GM12878 (cell line): ENCODE results near the gene TP73. TPM values are rescaled to one million over a fixed set of nuclear protein-coding genes. Genes with fewer than 3 reads are reported as not detected.

ENCODE experiments used
- ATAC-seq: fragments of 200-7000 bp; cut with Tn5 transposase; 3 replicates; pipeline ENCODE4 v1.9.1; 2020; ENCODE audit warnings: mild to moderate bottlenecking, moderate library complexity
- BruUV-seq: library from RNA; stranded (reverse); fragments of 400-500 nt; replicated peaks from 2 replicates; lab custom pipeline; 2021; lab: Mats Ljungman, UMichigan
- CTCF ChIA-PET: fragments of 300-600 bp; sonication (Branson Sonifier 250); formaldehyde crosslinking; extraction: SDS; loops from one replicate; lab custom pipeline; 2021; ENCODE audit warnings: inconsistent platforms; lab: Yijun Ruan, JAX
- POLR2A ChIA-PET: fragments of 350-600 bp; formaldehyde crosslinking; extraction: SDS; loops from one replicate; lab custom pipeline; 2021; ENCODE audit warnings: inconsistent platforms; lab: Charles Lee
- RAD21 ChIA-PET: fragments of 300-600 bp; sonication (Branson Sonifier 250); formaldehyde crosslinking; loops from one replicate; lab custom pipeline; 2023; ENCODE audit warnings: antibody characterized with exemption; ENCODE audit not compliant: unreplicated experiment; lab: Charles Lee
- SMC1A ChIA-PET: fragments of 300-600 bp; sonication (Branson Sonifier 250); formaldehyde crosslinking; loops from one replicate; lab custom pipeline; 2023; ENCODE audit not compliant: unreplicated experiment, uncharacterized antibody; lab: Charles Lee
- DNase-seq: peaks from one replicate; pipeline ENCODE4 v3.0.0-alpha.2; 2011; ENCODE audit warnings: low read depth, low spot score
- FAIRE-seq: peaks from 3 replicates; lab custom pipeline; 2011; peaks lifted over from hg19 to GRCh38; lab: Jason Lieb, UNC
- H2AFZ ChIP-seq: 2 replicates; pipeline ENCODE4 v1.6.0; 2011; ENCODE audit warnings: low read depth, low read length, control low read depth; ENCODE audit not compliant: control insufficient read depth
- H3K27ac ChIP-seq: 2 replicates; pipeline ENCODE4 v1.5.1; 2011; ENCODE audit warnings: control low read depth; ENCODE audit not compliant: control insufficient read depth, insufficient read depth
- H3K27me3 ChIP-seq, 2 experiments: replicated peaks in 1 of 2; 2 replicates each; pipeline versions ENCODE4 v1.6.0 to v1.6.1; 2011; ENCODE audit warnings: low read length in 1 of 2; ENCODE audit not compliant: control insufficient read depth in 2 of 2, insufficient read depth in 2 of 2
- H3K36me3 ChIP-seq, 2 experiments: 2 replicates each; pipeline ENCODE4 v1.5.1; 2011; ENCODE audit warnings: low read length in 1 of 2; ENCODE audit not compliant: control insufficient read depth in 2 of 2, insufficient read depth in 2 of 2
- H3K4me1 ChIP-seq: 2 replicates; pipeline ENCODE4 v1.6.1; 2011; ENCODE audit warnings: mild to moderate bottlenecking, low read length, moderate library complexity, mixed read lengths; ENCODE audit not compliant: control insufficient read depth, insufficient read depth
- H3K4me2 ChIP-seq: 2 replicates; pipeline ENCODE4 v1.6.0; 2011; ENCODE audit warnings: control low read depth; ENCODE audit not compliant: control insufficient read depth, insufficient read depth
- H3K4me3 ChIP-seq: fragments of 200-600 bp; sonication (generic); 2 replicates; pipeline ENCODE4 v1.5.1; 2016
- H3K79me2 ChIP-seq: 2 replicates; pipeline ENCODE4 v1.6.0; 2011; ENCODE audit warnings: low read length; ENCODE audit not compliant: control insufficient read depth, insufficient read depth
- H3K9ac ChIP-seq: 2 replicates; pipeline ENCODE4 v1.8.0; 2011; ENCODE audit warnings: low read length, control low read depth, mixed read lengths; ENCODE audit not compliant: control insufficient read depth, insufficient read depth
- H3K9me3 ChIP-seq: replicated peaks from 3 replicates; pipeline ENCODE4 v1.5.1; 2011; ENCODE audit warnings: mild to moderate bottlenecking, low read length; ENCODE audit not compliant: control insufficient read depth, insufficient read depth
- H4K20me1 ChIP-seq: 2 replicates; pipeline ENCODE4 v1.6.0; 2011; ENCODE audit not compliant: control insufficient read depth, insufficient read depth
- E2F8 ChIP-seq: fragments of 450-650 bp; IDR thresholded peaks from 2 replicates; pipeline ENCODE4 v1.6.1; 2018; ENCODE audit warnings: mild to moderate bottlenecking, low read depth, moderate library complexity; ENCODE audit not compliant: partially characterized antibody
- FOS ChIP-seq: IDR thresholded peaks from 3 replicates; pipeline ENCODE4 v1.6.1; 2011; ENCODE audit warnings: borderline replicate concordance; ENCODE audit not compliant: insufficient read length; ENCODE audit errors: extremely low read depth
- HDGF ChIP-seq: fragments of 450-650 bp; IDR thresholded peaks from 2 replicates; pipeline ENCODE4 v1.6.1; 2016; ENCODE audit warnings: antibody characterized with exemption
- MLLT1 ChIP-seq: fragments of 450-650 bp; IDR thresholded peaks from 2 replicates; pipeline ENCODE4 v1.6.1; 2016; ENCODE audit warnings: mild to moderate bottlenecking
- PKNOX1 ChIP-seq: fragments of 450-650 bp; IDR thresholded peaks from 2 replicates; pipeline ENCODE4 v1.6.1; 2016; ENCODE audit warnings: mild to moderate bottlenecking
- RB1 ChIP-seq: fragments of 450-650 bp; formaldehyde crosslinking; IDR thresholded peaks from 2 replicates; pipeline ENCODE4 v1.6.1; 2017; ENCODE audit warnings: mild to moderate bottlenecking, borderline replicate concordance
- TAF1 ChIP-seq: IDR thresholded peaks from 2 replicates; pipeline ENCODE4 v1.6.1; 2011; ENCODE audit warnings: mild to moderate bottlenecking, low read depth, low read length, borderline replicate concordance
- YY1 ChIP-seq: IDR thresholded peaks from 2 replicates; pipeline ENCODE4 v1.6.1; 2011; ENCODE audit warnings: low read depth, mild to moderate bottlenecking, low read length
- ZNF207 ChIP-seq: fragments of 450-650 bp; IDR thresholded peaks from 2 replicates; pipeline ENCODE4 v1.6.1; 2014; ENCODE audit warnings: antibody characterized with exemption, mild to moderate bottlenecking, borderline replicate concordance
- WGBS: methylation state at CpG from one replicate; pipeline ENCODE4 v1.1.6; 2016; ENCODE audit warnings: low lambda C conversion rate; ENCODE audit not compliant: insufficient replicate concordance, insufficient coverage; ENCODE audit errors: missing lambda C conversion rate; 5-methylcytosine and 5-hydroxymethylcytosine counted together
- in situ Hi-C: fragments of 300-500 bp; cut with MboI; formaldehyde crosslinking; loops from 9 replicates; pipeline ENCODE4 v1.14.3; 2018; ENCODE audit warnings: mixed read lengths
- intact Hi-C: fragments of 100-400 bp; cut with micrococcal nuclease; formaldehyde crosslinking; loops from one replicate; pipeline ENCODE4 v1.14.2; 2022; ENCODE audit not compliant: unreplicated experiment
- polyA plus RNA-seq, 11 experiments: library from polyadenylated mRNA; depleted of rRNA in 4 of 11; unstranded in 6 of 11; stranded (reverse) in 5 of 11; fragments of >200 nt; fragmentation: Nextera tagmentation in 4 of 11; fragmentation: Illumina TruSeq in 1 of 11; extraction: Ambion mirVana in 4 of 11; extraction: Trizol in 1 of 11; gene quantifications; 1 replicate in 1 of 11; 2 replicates in 10 of 11; pipeline versions ENCODE4 v1.2.1 to v1.2.3, GENCODE V29; 2011 to 2016; ENCODE audit warnings: inconsistent platforms in 2 of 11, missing spikeins in 2 of 11, low read depth in 1 of 11
- total RNA-seq, 4 experiments: library from RNA; depleted of rRNA in 3 of 4; stranded (reverse); fragments of >200 nt in 3 of 4; fragmentation: Illumina TruSeq in 1 of 4; extraction: Trizol in 1 of 4; gene quantifications; 2 replicates each; pipeline versions ENCODE4 v1.2.1 to v1.2.3, GENCODE V29; 2013 to 2021
- TF ChIP-seq, protein P1 (sequence below): IDR thresholded peaks from 2 replicates; pipeline ENCODE4 v1.6.1; 2011; ENCODE audit warnings: low read depth, mild to moderate bottlenecking, low read length, moderate library complexity, borderline replicate concordance; ENCODE audit errors: extremely low read depth
- TF ChIP-seq, protein P2 (sequence below): fragments of 450-650 bp; IDR thresholded peaks from 2 replicates; pipeline ENCODE4 v1.6.1; 2014; ENCODE audit warnings: mild to moderate bottlenecking

The TP73 gene
- total and polyA plus RNA-seq, 10 of the 15 experiments (the other 5 are each of a cell fraction or from before 2014, with no cell fraction given): 0.08 to 54.2 (median 14.9) TPM

GRCh38 chr1:3718764-3719163 lies 66.4 kb downstream of the TP73 start (continued):
- TF ChIP-seq MLLT1: no peak
- TF ChIP-seq RB1: no peak

DNA sequence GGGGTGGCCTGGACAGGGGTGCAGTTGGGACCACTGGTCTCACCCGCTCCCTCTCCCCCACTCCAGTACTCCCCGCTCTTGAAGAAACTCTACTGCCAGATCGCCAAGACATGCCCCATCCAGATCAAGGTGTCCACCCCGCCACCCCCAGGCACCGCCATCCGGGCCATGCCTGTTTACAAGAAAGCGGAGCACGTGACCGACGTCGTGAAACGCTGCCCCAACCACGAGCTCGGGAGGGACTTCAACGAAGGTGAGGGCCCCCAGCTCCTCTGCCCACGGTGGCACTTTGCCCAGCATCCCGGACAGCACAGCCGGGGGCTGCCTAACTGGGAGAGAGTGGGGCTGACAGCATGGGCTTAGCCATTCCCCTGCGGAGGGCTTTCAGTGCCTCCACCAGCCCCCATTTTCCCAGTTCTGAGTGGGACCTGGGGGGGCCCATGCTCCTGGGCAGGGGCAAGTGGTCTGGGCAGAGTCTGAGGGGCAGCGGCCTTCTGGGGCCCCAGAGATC lies 69.7 kb downstream of the TP73 start:
- no peak overlapping the region for H3K4me3 ChIP-seq
- DNase-seq: no peak
- H3K4me2 ChIP-seq: no peak overlapping the region
- FAIRE-seq: no peak
- ChIA-PET RAD21 (interaction anchor here (1.3 kb wide), 1 partner anchor 68 kb away, joined by 3 read pairs; no protein-coding TSS in a partner anchor), SMC1A (no interaction called here), CTCF (no interaction called here), POLR2A (no interaction called here)
- no peaks in the 10 kb centered on the region for H3K27me3 ChIP-seq
- ATAC-seq: no peak
- H3K4me1 ChIP-seq: peaks cover 6% of the 10 kb centered on the region; the same call in 1 of the 2 replicates
- H4K20me1 ChIP-seq: no peaks in the 10 kb centered on the region
- TF ChIP-seq HDGF: no peak
- TF ChIP-seq TAF1: no peak
- no peak for TF ChIP-seq FOS
- TF ChIP-seq PKNOX1: no peak
- TF ChIP-seq E2F8: no peak
- TF ChIP-seq, protein P1, sequence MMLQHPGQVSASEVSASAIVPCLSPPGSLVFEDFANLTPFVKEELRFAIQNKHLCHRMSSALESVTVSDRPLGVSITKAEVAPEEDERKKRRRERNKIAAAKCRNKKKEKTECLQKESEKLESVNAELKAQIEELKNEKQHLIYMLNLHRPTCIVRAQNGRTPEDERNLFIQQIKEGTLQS: no peak
- TF ChIP-seq ZNF207: no peak
- no peak for TF ChIP-seq YY1
- TF ChIP-seq, protein P2, sequence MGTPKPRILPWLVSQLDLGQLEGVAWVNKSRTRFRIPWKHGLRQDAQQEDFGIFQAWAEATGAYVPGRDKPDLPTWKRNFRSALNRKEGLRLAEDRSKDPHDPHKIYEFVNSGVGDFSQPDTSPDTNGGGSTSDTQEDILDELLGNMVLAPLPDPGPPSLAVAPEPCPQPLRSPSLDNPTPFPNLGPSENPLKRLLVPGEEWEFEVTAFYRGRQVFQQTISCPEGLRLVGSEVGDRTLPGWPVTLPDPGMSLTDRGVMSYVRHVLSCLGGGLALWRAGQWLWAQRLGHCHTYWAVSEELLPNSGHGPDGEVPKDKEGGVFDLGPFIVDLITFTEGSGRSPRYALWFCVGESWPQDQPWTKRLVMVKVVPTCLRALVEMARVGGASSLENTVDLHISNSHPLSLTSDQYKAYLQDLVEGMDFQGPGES: no peak
- H3K36me3 ChIP-seq: no peaks in the 10 kb centered on the region; a peak in 2 of 4 replicates
- BruUV-seq: no TSS peak
- no peak overlapping the region for H2AFZ ChIP-seq
- no peak overlapping the region for H3K9ac ChIP-seq
- H3K27ac ChIP-seq: no peak overlapping the region
- H3K79me2 ChIP-seq: no peaks in the 10 kb centered on the region
- in situ Hi-C loops (no loop called here), intact Hi-C loops (loop anchor here (5.0 kb wide), 2 partner anchors 55 to 230 kb away; no protein-coding TSS in a partner anchor)
- WGBS: 68% methylated on average over 20 of the region's 20 CpGs
- H3K9me3 ChIP-seq: no peaks in the 10 kb centered on the region
